Nephron (organoid): ENCODE results near the gene ACKR3.

Experiments used
- H3K27ac Mint-ChIP-seq, 3 experiments: 2 replicates each; pipeline ENCODE4 v1.8.0; 2020; ENCODE audit warnings: mixed read lengths in 3 of 3, mild to moderate bottlenecking in 2 of 3, moderate library complexity in 1 of 3
- H3K27me3 Mint-ChIP-seq: 2 replicates; pipeline ENCODE4 v1.8.0; 2021; ENCODE audit warnings: low read depth, mild to moderate bottlenecking, moderate library complexity, mixed read lengths
- H3K36me3 Mint-ChIP-seq: 2 replicates; pipeline ENCODE4 v1.8.0; 2020; ENCODE audit warnings: low read depth, mixed read lengths
- H3K4me1 Mint-ChIP-seq: 2 replicates; pipeline ENCODE4 v1.8.0; 2020; ENCODE audit warnings: mixed read lengths
- H3K4me3 Mint-ChIP-seq, 3 experiments: 2 replicates each; pipeline ENCODE4 v1.8.0; 2020; ENCODE audit warnings: mild to moderate bottlenecking in 3 of 3, mixed read lengths in 3 of 3, moderate library complexity in 2 of 3
- H3K9me3 Mint-ChIP-seq: 2 replicates; pipeline ENCODE4 v1.8.0; 2020; ENCODE audit warnings: mixed read lengths
- TF ChIP-seq, protein P1 (sequence below), 3 experiments: fragments of 200-600 bp; sonication (generic); IDR thresholded peaks; one replicate each; pipeline ENCODE4 v1.5.0; 2021; ENCODE audit warnings: antibody characterized with exemption in 3 of 3; ENCODE audit not compliant: unreplicated experiment in 3 of 3

The ACKR3 gene

DNA sequence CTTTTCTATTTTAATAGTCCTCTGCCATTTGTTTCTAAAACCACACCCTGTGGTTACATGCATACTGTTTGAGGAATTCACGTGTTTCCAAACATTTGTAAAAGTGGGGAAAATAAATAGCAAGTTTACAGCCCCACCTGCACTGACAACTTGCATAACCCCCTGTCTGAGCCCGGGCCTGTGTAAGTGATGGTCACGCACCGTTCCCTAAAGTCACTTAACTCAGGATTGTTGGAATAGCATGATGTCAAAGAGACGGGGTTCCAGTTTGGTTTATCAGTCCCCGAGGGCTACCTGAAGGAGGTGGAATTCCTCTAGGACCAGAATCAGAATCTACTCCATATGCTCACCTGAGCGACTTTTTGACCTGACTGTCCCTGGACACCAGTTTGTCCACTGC, 30.5 kb downstream of the ACKR3 start:
- TF ChIP-seq, protein P1, sequence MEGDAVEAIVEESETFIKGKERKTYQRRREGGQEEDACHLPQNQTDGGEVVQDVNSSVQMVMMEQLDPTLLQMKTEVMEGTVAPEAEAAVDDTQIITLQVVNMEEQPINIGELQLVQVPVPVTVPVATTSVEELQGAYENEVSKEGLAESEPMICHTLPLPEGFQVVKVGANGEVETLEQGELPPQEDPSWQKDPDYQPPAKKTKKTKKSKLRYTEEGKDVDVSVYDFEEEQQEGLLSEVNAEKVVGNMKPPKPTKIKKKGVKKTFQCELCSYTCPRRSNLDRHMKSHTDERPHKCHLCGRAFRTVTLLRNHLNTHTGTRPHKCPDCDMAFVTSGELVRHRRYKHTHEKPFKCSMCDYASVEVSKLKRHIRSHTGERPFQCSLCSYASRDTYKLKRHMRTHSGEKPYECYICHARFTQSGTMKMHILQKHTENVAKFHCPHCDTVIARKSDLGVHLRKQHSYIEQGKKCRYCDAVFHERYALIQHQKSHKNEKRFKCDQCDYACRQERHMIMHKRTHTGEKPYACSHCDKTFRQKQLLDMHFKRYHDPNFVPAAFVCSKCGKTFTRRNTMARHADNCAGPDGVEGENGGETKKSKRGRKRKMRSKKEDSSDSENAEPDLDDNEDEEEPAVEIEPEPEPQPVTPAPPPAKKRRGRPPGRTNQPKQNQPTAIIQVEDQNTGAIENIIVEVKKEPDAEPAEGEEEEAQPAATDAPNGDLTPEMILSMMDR (IDR thresholded peaks at IDR 0.05; ENCODE audit: unreplicated experiment in 3 of 3) = no peak
- no peaks in the 10 kb centered on the region for H3K9me3 Mint-ChIP-seq
- H3K4me3 Mint-ChIP-seq = no peak overlapping the region
- no peak overlapping the region for H3K27ac Mint-ChIP-seq
- H3K36me3 Mint-ChIP-seq = no peaks in the 10 kb centered on the region
- peaks cover 2% of the 10 kb centered on the region for H3K4me1 Mint-ChIP-seq
- H3K27me3 Mint-ChIP-seq = peaks cover 12% of the 10 kb centered on the region

DNA sequence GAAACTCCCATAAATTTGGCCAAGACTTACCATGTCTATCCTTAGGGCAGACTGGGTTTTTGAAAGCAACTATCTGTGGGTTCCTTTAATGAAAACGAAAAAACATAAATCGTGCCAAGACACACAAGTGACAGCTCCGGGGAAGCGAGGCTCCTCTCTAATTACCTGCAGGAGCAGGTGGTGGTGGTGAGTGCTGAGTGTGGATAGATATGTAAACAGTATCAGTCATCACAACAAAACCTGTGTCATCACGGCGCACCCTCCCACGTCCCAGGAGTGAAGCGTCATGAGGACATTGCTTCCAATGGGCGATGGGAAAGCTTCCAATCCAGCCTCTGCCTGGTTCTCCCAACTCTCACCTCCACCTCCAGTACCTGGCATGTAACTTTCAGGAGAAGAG, 31.3 kb downstream of the ACKR3 start:
- TF ChIP-seq, protein P1 (IDR thresholded peaks at IDR 0.05; ENCODE audit: unreplicated experiment in 3 of 3) = no peak
- no peaks in the 10 kb centered on the region for H3K36me3 Mint-ChIP-seq
- H3K4me3 Mint-ChIP-seq = no peak overlapping the region
- H3K9me3 Mint-ChIP-seq = no peaks in the 10 kb centered on the region
- H3K27me3 Mint-ChIP-seq = peaks cover 13% of the 10 kb centered on the region
- peaks cover 5% of the 10 kb centered on the region for H3K4me1 Mint-ChIP-seq
- no peak overlapping the region for H3K27ac Mint-ChIP-seq

DNA sequence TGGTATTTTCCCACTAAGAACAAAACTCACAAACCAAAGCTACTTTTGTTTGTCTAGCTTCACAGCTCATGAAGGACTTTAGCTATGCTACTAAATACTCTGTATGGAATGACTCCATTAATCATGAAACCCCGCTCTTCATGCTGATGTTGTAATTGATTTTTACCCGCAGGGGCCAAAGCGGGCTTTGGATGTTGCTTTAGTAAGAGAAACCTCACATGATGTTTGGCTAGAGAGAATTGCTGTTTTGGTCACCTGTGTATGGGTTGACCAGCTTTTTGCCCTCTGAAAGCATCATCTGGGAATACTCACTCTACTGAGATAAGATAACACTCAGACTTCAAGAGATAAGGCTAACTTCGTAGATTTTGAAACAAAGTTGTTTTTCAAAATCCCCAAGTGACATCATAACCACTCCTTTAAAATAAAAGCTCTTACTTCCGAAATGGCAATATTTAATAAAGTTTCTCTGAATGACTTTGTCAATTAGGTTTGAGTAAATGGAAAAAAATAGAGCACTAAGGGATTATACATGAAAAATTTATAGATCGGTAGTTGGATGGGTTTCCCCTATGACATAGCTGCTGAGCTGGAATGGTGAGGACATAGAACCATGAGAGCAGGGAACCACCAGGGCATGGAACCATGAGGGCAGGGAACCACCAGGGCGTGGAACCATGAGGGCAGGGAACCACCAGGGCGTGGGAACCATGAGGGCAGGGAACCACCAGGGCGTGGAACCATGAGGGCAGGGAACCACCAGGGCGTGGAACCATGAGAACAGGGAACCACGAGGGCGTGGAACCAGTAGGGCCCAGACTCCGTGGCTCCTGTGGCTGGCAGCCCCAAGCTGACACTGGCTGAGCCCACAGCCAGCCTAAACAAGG, 31.9 kb downstream of the ACKR3 start:
- Mint-ChIP-seq H3K27me3 (peaks cover 20% of the 10 kb centered on the region), H3K27ac (no peak overlapping the region), H3K4me1 (peaks cover 8% of the 10 kb centered on the region), H3K9me3 (no peaks in the 10 kb centered on the region), H3K36me3 (peaks cover 4% of the 10 kb centered on the region), H3K4me3 (no peak overlapping the region)
- TF ChIP-seq, protein P1 (IDR thresholded peaks at IDR 0.05; ENCODE audit: unreplicated experiment in 3 of 3) = no peak

DNA sequence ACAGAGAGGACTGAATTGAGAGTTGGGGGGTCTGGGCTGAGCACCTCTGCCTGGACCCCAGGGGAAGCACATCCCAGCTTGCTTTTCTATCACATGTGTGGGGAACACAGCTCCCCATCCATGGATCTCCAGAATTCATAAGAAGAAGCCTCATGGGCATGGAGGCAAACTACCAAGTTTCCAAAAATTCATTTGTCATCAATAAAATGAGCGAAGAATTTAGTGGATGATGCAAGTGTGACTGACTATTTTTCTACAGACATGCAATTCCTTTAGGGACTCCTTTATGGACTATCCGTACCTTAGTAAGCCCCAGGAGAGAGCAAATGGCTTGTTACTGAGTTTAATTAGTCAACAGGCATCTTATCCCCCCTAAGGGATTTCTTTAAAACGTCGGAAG, 33.1 kb downstream of the ACKR3 start:
- Mint-ChIP-seq H3K27me3 (peaks cover 26% of the 10 kb centered on the region), H3K4me1 (peaks cover 8% of the 10 kb centered on the region), H3K4me3 (no peak overlapping the region), H3K27ac (no peak overlapping the region), H3K36me3 (peaks cover 4% of the 10 kb centered on the region), H3K9me3 (no peaks in the 10 kb centered on the region)
- TF ChIP-seq, protein P1 (IDR thresholded peaks at IDR 0.05; ENCODE audit: unreplicated experiment in 3 of 3) = no peak

DNA sequence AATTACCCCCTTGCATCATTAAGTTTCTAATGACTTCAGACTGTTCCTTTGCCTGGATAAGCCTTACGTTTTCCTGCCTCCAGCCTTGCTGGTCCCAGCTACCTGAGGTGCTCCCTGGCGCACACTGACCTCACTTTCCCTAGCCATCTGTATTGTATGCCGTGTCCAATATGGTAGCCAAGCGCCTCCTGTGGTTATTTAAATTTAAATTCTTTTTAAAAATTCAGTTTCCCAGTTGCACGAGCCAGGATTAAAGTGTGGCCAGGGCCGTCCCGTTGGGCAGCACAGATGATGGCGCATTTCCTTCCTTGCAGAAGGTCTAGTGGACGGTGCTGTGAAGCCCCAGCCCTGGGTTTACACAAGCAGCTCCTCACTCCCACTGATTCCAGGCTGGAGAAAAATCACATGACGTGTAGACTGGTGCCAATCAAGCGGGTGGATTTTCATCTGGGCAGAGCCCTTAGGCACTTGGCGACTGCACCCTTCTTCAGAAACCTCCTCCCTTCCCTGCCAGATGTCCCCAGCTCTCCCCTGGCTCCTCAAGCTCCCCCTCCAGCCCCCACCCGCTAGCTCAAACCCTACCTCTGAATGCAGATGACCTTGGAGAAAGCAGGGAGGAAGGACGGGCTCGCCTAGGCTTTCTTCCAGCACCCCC, 33.9 kb downstream of the ACKR3 start:
- H3K27me3 Mint-ChIP-seq = peaks cover 26% of the 10 kb centered on the region
- no peaks in the 10 kb centered on the region for H3K9me3 Mint-ChIP-seq
- no peak overlapping the region for H3K27ac Mint-ChIP-seq

More for the DNA sequence above, 33.9 kb downstream of the ACKR3 start:
- Mint-ChIP-seq H3K4me3 (no peak overlapping the region), H3K36me3 (peaks cover 4% of the 10 kb centered on the region), H3K4me1 (peaks cover 8% of the 10 kb centered on the region)
- TF ChIP-seq, protein P1 (IDR thresholded peaks at IDR 0.05; ENCODE audit: unreplicated experiment in 3 of 3) = no peak
